SK-N-SH (cell line): ENCODE measurements around the gene PALM3. TPM values are rescaled to one million over a fixed set of nuclear protein-coding genes. Genes with fewer than 3 reads are reported as not detected.

Experiments used
- CTCF ChIA-PET: fragments of 300-600, 350-600 bp; formaldehyde crosslinking; extraction: SDS; loops from one replicate; lab custom pipeline; 2021; lab: Yijun Ruan, JAX
- POLR2A ChIA-PET: fragments of 350-600 bp; sonication (Branson Sonifier 250); formaldehyde crosslinking; extraction: SDS; loops from one replicate; lab custom pipeline; 2020; ENCODE audit warnings: antibody characterized with exemption, inconsistent platforms; lab: Yijun Ruan, JAX
- DNase-seq: peaks from one replicate; pipeline ENCODE4 v3.0.0; 2012
- H2AFZ ChIP-seq: fragments of 200-600 bp; sonication (generic); 2 replicates; pipeline ENCODE4 v1.8.1; 2016; ENCODE audit warnings: antibody characterized with exemption, mild to moderate bottlenecking, low read depth
- H3F3A ChIP-seq: fragments of 200-600 bp; sonication (generic); replicated peaks from 2 replicates; pipeline ENCODE3; 2016; ENCODE audit warnings: antibody characterized with exemption, mild to moderate bottlenecking; ENCODE audit not compliant: insufficient read depth
- H3K27ac ChIP-seq, 2 experiments: fragments of 200-500 bp in 1 of 2; fragments of 200-600 bp in 1 of 2; sonication (Bioruptor generic) in 1 of 2; sonication (generic), shearing (Covaris generic) in 1 of 2; 2 replicates each; pipeline versions ENCODE4 v1.5.1 to v1.6.1; 2014 to 2016; ENCODE audit warnings: low read depth in 2 of 2, inconsistent platforms in 1 of 2, low read length in 1 of 2, mild to moderate bottlenecking in 1 of 2, mixed read lengths in 1 of 2
- H3K27me3 ChIP-seq: fragments of 200-600 bp; sonication (generic), shearing (Covaris generic); 2 replicates; pipeline ENCODE4 v1.6.1; 2016; ENCODE audit warnings: mixed run types; ENCODE audit not compliant: insufficient read depth
- H3K36me3 ChIP-seq, 2 experiments: fragments of 200-500 bp in 1 of 2; fragments of 200-600 bp in 1 of 2; sonication (Bioruptor generic) in 1 of 2; sonication (generic) in 1 of 2; replicated peaks in 1 of 2; 2 replicates each; pipeline versions ENCODE3 to v1.5.1; 2014 to 2016; ENCODE audit warnings: low read length in 1 of 2, mild to moderate bottlenecking in 1 of 2; ENCODE audit not compliant: insufficient read depth in 2 of 2, control insufficient read depth in 1 of 2
- H3K4me1 ChIP-seq, 2 experiments: fragments of 200-500 bp in 1 of 2; fragments of 200-600 bp in 1 of 2; sonication (Bioruptor generic) in 1 of 2; sonication (generic), shearing (Covaris generic) in 1 of 2; 2 replicates each; pipeline versions ENCODE4 v1.5.1 to v1.6.1; 2014 to 2016; ENCODE audit warnings: low read depth in 1 of 2, low read length in 1 of 2, mixed run types in 1 of 2; ENCODE audit not compliant: insufficient read depth in 2 of 2, control insufficient read depth in 1 of 2
- H3K4me2 ChIP-seq: fragments of 200-600 bp; sonication (generic), shearing (Covaris generic); 2 replicates; pipeline ENCODE4 v1.6.1; 2017; ENCODE audit warnings: mixed run types
- H3K4me3 ChIP-seq, 2 experiments: fragments of 200-500 bp in 1 of 2; fragments of 200-600 bp in 1 of 2; sonication (Bioruptor generic) in 1 of 2; sonication (generic), shearing (Covaris generic) in 1 of 2; 2 replicates each; pipeline versions ENCODE4 v1.5.1 to v1.8.1; 2014 to 2016; ENCODE audit warnings: low read depth in 2 of 2, inconsistent platforms in 1 of 2, low read length in 1 of 2, mild to moderate bottlenecking in 1 of 2, mixed read lengths in 1 of 2, moderate library complexity in 1 of 2
- H3K79me2 ChIP-seq: fragments of 200-600 bp; sonication (generic); 2 replicates; pipeline ENCODE4 v1.8.1; 2017; ENCODE audit warnings: mild to moderate bottlenecking; ENCODE audit not compliant: insufficient read depth
- H3K9ac ChIP-seq: fragments of 200-600 bp; sonication (generic); 2 replicates; pipeline ENCODE4 v1.6.1; 2017; ENCODE audit warnings: mixed run types
- H3K9me2 ChIP-seq: fragments of 200-600 bp; sonication (generic); 2 replicates; pipeline ENCODE4 v1.6.1; 2017; ENCODE audit warnings: mixed run types
- H3K9me3 ChIP-seq: fragments of 200-600 bp; sonication (generic); 2 replicates; pipeline ENCODE4 v1.6.1; 2017; ENCODE audit warnings: mixed run types, mild to moderate bottlenecking, moderate library complexity
- H4K20me1 ChIP-seq: fragments of 200-600 bp; sonication (generic); 2 replicates; pipeline ENCODE4 v1.6.1; 2017; ENCODE audit warnings: mild to moderate bottlenecking, mixed run types; ENCODE audit not compliant: insufficient read depth
- EZH2phosphoT487 ChIP-seq: fragments of 200-600 bp; sonication (generic); IDR thresholded peaks from 2 replicates; pipeline ENCODE4 v1.6.1; 2017; ENCODE audit warnings: low read depth, mixed run types, mild to moderate bottlenecking, antibody characterized with exemption, moderate library complexity, borderline replicate concordance
- FOXJ3 ChIP-seq: sonication (generic); formaldehyde crosslinking; IDR thresholded peaks from 2 replicates; pipeline ENCODE4 v1.5.1; 2020; ENCODE audit warnings: mild to moderate bottlenecking, missing genetic modification reagents
- FOXM1 ChIP-seq: IDR thresholded peaks from 2 replicates; pipeline ENCODE4 v1.4.0; 2012; ENCODE audit warnings: low read depth, mild to moderate bottlenecking
- GATA2 ChIP-seq: sonication (generic); formaldehyde crosslinking; IDR thresholded peaks from 2 replicates; pipeline ENCODE4 v1.5.0; 2020; ENCODE audit warnings: mild to moderate bottlenecking, missing genetic modification reagents
- JUND ChIP-seq: IDR thresholded peaks from 2 replicates; pipeline ENCODE4 v1.4.0; 2012
- MEF2A ChIP-seq: IDR thresholded peaks from 2 replicates; pipeline ENCODE4 v1.4.0; 2012; ENCODE audit warnings: low read depth, borderline replicate concordance
- MXI1 ChIP-seq: IDR thresholded peaks from 2 replicates; pipeline ENCODE4 v1.6.1; 2012; ENCODE audit warnings: mild to moderate bottlenecking, low read depth, low read length, improper control_type of control experiment
- NRF1 ChIP-seq: IDR thresholded peaks from 2 replicates; pipeline ENCODE4 v1.6.1; 2012; ENCODE audit warnings: low read depth, mild to moderate bottlenecking, low read length
- POLR2AphosphoS5 ChIP-seq: IDR thresholded peaks from 2 replicates; pipeline ENCODE4 v1.6.1; 2012; ENCODE audit warnings: low read depth, low read length
- RCOR1 ChIP-seq: fragments of 150-350 bp; IDR thresholded peaks from 2 replicates; pipeline ENCODE4 v1.6.1; 2017; ENCODE audit warnings: antibody characterized with exemption, low read length
- RFX5 ChIP-seq: IDR thresholded peaks from 2 replicates; pipeline ENCODE4 v1.6.1; 2012; ENCODE audit warnings: mild to moderate bottlenecking, improper control_type of control experiment, low read length
- TEAD4 ChIP-seq: IDR thresholded peaks from 2 replicates; pipeline ENCODE4 v1.4.0; 2012; ENCODE audit warnings: mild to moderate bottlenecking, borderline replicate concordance; ENCODE audit not compliant: insufficient read depth
- USF2 ChIP-seq: fragments of 150-350 bp; IDR thresholded peaks from 2 replicates; pipeline ENCODE4 v1.6.1; 2017; ENCODE audit warnings: antibody characterized with exemption, low read length, low read depth, borderline replicate concordance
- ZBTB33 ChIP-seq: IDR thresholded peaks from 2 replicates; pipeline ENCODE4 v1.4.0; 2012; ENCODE audit warnings: low read depth, borderline replicate concordance
- WGBS: methylation state at CpG from one replicate; pipeline ENCODE4 v1.1.6; 2017; ENCODE audit warnings: low lambda C conversion rate; 5-methylcytosine and 5-hydroxymethylcytosine counted together
- polyA plus RNA-seq, 3 experiments: library from polyadenylated mRNA; depleted of rRNA; stranded (reverse); fragments of >200 nt; gene quantifications; 2 replicates each; pipeline ENCODE4 v1.2.3, GENCODE V29; 2012

The PALM3 gene
- polyA plus RNA-seq, 1 of the 3 experiments (the other 2 are of a cell fraction): 5.5 TPM

GRCh38 chr19:14015524-14016035 is 46.3 kb downstream of the PALM3 start:
- 91% methylated on average over 8 of the region's 8 CpGs for WGBS
- no peaks in the 10 kb centered on the region for H4K20me1 ChIP-seq
- no peak overlapping the region for H3K4me2 ChIP-seq
- no peaks in the 10 kb centered on the region for H3K36me3 ChIP-seq
- H3F3A ChIP-seq: peaks cover 4% of the 10 kb centered on the region
- no peak overlapping the region for H3K9ac ChIP-seq
- H3K9me2 ChIP-seq: no peaks in the 10 kb centered on the region
- TF ChIP-seq MEF2A: no peak
- no peak for TF ChIP-seq FOXM1
- TF ChIP-seq RFX5: no peak
- TF ChIP-seq TEAD4: no peak
- TF ChIP-seq USF2: no peak
- TF ChIP-seq RCOR1: no peak
- TF ChIP-seq POLR2AphosphoS5: no peak
- TF ChIP-seq GATA2 (CRISPR knock-in tag): no peak
- no peak for TF ChIP-seq ZBTB33
- no peak for TF ChIP-seq EZH2phosphoT487
- no peak for TF ChIP-seq MXI1
- TF ChIP-seq NRF1: no peak
- no peak for TF ChIP-seq JUND
- DNase-seq: no peak
- H3K27ac ChIP-seq: no peak overlapping the region
- no peak overlapping the region for H2AFZ ChIP-seq
- H3K9me3 ChIP-seq: no peaks in the 10 kb centered on the region
- POLR2A ChIA-PET: no interaction called here
- H3K27me3 ChIP-seq: no peaks in the 10 kb centered on the region
- CTCF ChIA-PET: no interaction called here
- H3K79me2 ChIP-seq: no peaks in the 10 kb centered on the region
- no peak overlapping the region for H3K4me3 ChIP-seq
- no peaks in the 10 kb centered on the region for H3K4me1 ChIP-seq

- ChIA-PET CTCF (interaction anchor here (1.4 to 2.6 kb wide), 2 partner anchors 9 to 19 kb away, joined by 3 to 8 read pairs; partner anchors contain the start of gene IL27RA), POLR2A (no interaction called here)
- no peak overlapping the region for H3K4me2 ChIP-seq
- no peaks in the 10 kb centered on the region for H3K9me2 ChIP-seq
- DNase-seq: no peak
- no peaks in the 10 kb centered on the region for H3K4me1 ChIP-seq
- no peaks in the 10 kb centered on the region for H3K36me3 ChIP-seq
- no peaks in the 10 kb centered on the region for H3K9me3 ChIP-seq
- no peaks in the 10 kb centered on the region for H3K27me3 ChIP-seq
- TF ChIP-seq FOXJ3: no peak
- TF ChIP-seq MXI1: no peak
- no peak overlapping the region for H3K27ac ChIP-seq
- 86% methylated on average over 2 of the region's 2 CpGs for WGBS
- no peak overlapping the region for H3K4me3 ChIP-seq
- H3K79me2 ChIP-seq: no peaks in the 10 kb centered on the region
- H2AFZ ChIP-seq: no peak overlapping the region
- H4K20me1 ChIP-seq: no peaks in the 10 kb centered on the region
- H3F3A ChIP-seq: peaks cover 8% of the 10 kb centered on the region
- no peak overlapping the region for H3K9ac ChIP-seq
These were observed 49.4 kb downstream of the PALM3 start for GRCh38 chr19:14012378-14012915.
